ENCODE measurements around the gene HAS3.

GRCh38 chr16:69120096-69120664 is 14.7 kb downstream of the HAS3 start:
- no peak for TF ChIP-seq CTCF (conservative IDR thresholded peaks at IDR 0.05; ENCODE audit: low read length)
- TF ChIP-seq EZH2phosphoT487 (IDR thresholded peaks at IDR 0.05; ENCODE audit: borderline replicate concordance), result no peak
